HepG2 (cell line): ENCODE measurements around the gene DNAJC7. TPM values are rescaled to one million over a fixed set of nuclear protein-coding genes. Genes with fewer than 3 reads are reported as not detected.

Experiments
- CENPX ChIP-seq: sonication (generic); formaldehyde crosslinking; IDR thresholded peaks from 2 replicates; pipeline ENCODE4 v1.9.0; 2021; ENCODE audit warnings: mild to moderate bottlenecking, missing genetic modification reagents, moderate library complexity
- ERF ChIP-seq: IDR thresholded peaks from 2 replicates; pipeline ENCODE4 v1.6.1; 2018; ENCODE audit warnings: missing biosample characterization, missing genetic modification reagents
- MEF2D ChIP-seq: sonication (generic); formaldehyde crosslinking; IDR thresholded peaks from 2 replicates; pipeline ENCODE4 v1.5.1; 2020; ENCODE audit warnings: mild to moderate bottlenecking, missing genetic modification reagents
- NFKBIZ ChIP-seq: IDR thresholded peaks from 2 replicates; pipeline ENCODE4 v1.6.1; 2018; ENCODE audit warnings: missing genetic modification reagents, missing compliant biosample characterization
- ONECUT2 ChIP-seq: sonication (generic); formaldehyde crosslinking; IDR thresholded peaks from 2 replicates; pipeline ENCODE4 v1.4.0; 2020; ENCODE audit warnings: missing genetic modification reagents
- RELA ChIP-seq: sonication (generic); formaldehyde crosslinking; IDR thresholded peaks from 2 replicates; pipeline ENCODE4 v1.4.0; 2020; ENCODE audit warnings: missing genetic modification reagents
- RFXAP ChIP-seq: sonication (generic); formaldehyde crosslinking; IDR thresholded peaks from 2 replicates; pipeline ENCODE4 v1.4.0; 2020; ENCODE audit warnings: missing genetic modification reagents, borderline replicate concordance
- ZBTB8A ChIP-seq: sonication (generic); formaldehyde crosslinking; IDR thresholded peaks from 2 replicates; pipeline ENCODE4 v1.4.0; 2020; ENCODE audit warnings: mild to moderate bottlenecking, low read depth, missing genetic modification reagents, borderline replicate concordance
- ZFP36L1 ChIP-seq: sonication (generic); formaldehyde crosslinking; IDR thresholded peaks from 2 replicates; pipeline ENCODE4 v1.8.0; 2022; ENCODE audit warnings: mild to moderate bottlenecking, missing genetic modification reagents, moderate library complexity
- ZNF276 ChIP-seq: sonication (generic); formaldehyde crosslinking; IDR thresholded peaks from 2 replicates; pipeline ENCODE4 v1.4.0; 2020; ENCODE audit warnings: mild to moderate bottlenecking, low read depth, missing genetic modification reagents
- ZNF564 ChIP-seq: sonication (generic); formaldehyde crosslinking; IDR thresholded peaks from 2 replicates; pipeline ENCODE4 v1.8.1; 2023; ENCODE audit warnings: mild to moderate bottlenecking, missing genetic modification reagents
- ZNF567 ChIP-seq: sonication (generic); formaldehyde crosslinking; IDR thresholded peaks from 2 replicates; pipeline ENCODE4 v1.8.1; 2023; ENCODE audit warnings: mild to moderate bottlenecking, missing genetic modification reagents, borderline replicate concordance
- polyA plus RNA-seq, 8 experiments: library from polyadenylated mRNA; depleted of rRNA in 3 of 8; stranded (reverse) in 7 of 8; unstranded in 1 of 8; fragments of >200 nt; fragmentation: Illumina TruSeq in 4 of 8; extraction: Trizol in 4 of 8; gene quantifications; 2 replicates each; pipeline versions ENCODE4 v1.2.1 to v1.2.3, GENCODE V29; 2011 to 2016; ENCODE audit warnings: low read depth in 4 of 8, missing spikeins in 1 of 8, mixed read lengths in 1 of 8; ENCODE audit not compliant: insufficient read depth in 1 of 8
- total RNA-seq, 5 experiments: library from RNA; depleted of rRNA; stranded (reverse); fragments of >200 nt; fragmentation: Illumina TruSeq; extraction: Trizol; gene quantifications; 2 replicates each; pipeline ENCODE4 v1.2.3, GENCODE V29; 2016; ENCODE audit warnings: low read depth in 1 of 5
- TF ChIP-seq, protein P1 (sequence below): IDR thresholded peaks from 2 replicates; pipeline ENCODE4 v1.6.1; 2016; ENCODE audit warnings: low read depth
- TF ChIP-seq, protein P2 (sequence below): sonication (generic); formaldehyde crosslinking; IDR thresholded peaks from 2 replicates; pipeline ENCODE4 v1.8.0; 2022; ENCODE audit warnings: missing genetic modification reagents, low read depth, mild to moderate bottlenecking, borderline replicate concordance

DNAJC7 gene
- total and polyA plus RNA-seq, 2 of the 13 experiments (the other 11 are each of a cell fraction or from before 2014, with no cell fraction given), result 47.7 to 132 TPM

DNA sequence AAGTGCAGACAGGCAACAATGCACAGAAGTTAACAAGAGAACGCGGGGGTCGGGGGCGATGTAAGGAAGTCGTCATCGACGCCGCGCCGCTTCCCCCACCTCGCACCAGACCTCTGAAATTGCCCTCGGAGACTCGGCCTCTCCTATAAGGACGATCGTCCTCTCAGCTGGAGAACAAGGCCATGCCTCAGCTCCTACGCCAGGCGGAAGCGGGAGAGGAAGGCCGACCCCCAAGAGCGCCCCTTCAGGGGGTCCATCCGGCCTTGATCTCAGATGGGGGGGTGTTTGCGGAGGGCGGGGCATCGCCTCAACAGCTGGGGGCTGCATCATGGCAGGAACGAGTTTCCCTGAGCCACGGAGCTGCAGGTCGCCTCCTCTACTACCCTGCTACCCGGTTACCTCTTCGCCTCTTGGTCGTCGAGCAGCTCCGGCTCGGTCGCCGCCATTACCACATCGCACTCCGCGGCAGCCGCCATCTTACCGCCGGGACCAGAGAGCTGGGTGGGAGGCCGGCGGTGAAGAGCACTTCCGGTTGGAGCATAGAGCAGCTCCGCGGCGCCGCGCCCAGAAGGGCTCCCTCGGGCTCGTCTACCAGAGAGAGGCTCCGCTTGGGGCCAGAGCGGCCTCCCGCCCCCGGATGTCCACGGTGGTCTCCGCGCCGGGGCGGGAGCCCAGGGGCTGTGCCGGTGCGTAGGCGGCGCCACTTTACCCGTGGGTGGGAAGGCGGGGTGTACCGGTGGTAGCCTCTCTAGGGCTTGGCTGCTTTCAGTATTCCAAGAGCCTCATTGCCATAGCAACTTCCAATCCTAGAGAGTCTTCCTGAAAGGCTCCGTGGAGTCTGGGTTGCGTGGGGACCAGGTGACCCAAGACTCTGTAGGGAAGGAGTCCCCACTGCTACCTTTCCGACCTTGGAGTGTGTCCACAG lies at the start of gene DNAJC7 (continued):
- no peak for TF ChIP-seq CENPX (CRISPR knock-in tag)
- no peak; the same call in 1 of the 2 replicates for TF ChIP-seq ZFP36L1 (CRISPR knock-in tag)
- TF ChIP-seq ZBTB8A (CRISPR knock-in tag), result peak; percentile 96; the same call in 1 of the 2 replicates
- peak; percentile 82 for TF ChIP-seq ZNF564 (CRISPR knock-in tag)
- peak; percentile 76; the same call in 1 of the 2 replicates for TF ChIP-seq MEF2D (CRISPR knock-in tag)
- TF ChIP-seq, protein P1, sequence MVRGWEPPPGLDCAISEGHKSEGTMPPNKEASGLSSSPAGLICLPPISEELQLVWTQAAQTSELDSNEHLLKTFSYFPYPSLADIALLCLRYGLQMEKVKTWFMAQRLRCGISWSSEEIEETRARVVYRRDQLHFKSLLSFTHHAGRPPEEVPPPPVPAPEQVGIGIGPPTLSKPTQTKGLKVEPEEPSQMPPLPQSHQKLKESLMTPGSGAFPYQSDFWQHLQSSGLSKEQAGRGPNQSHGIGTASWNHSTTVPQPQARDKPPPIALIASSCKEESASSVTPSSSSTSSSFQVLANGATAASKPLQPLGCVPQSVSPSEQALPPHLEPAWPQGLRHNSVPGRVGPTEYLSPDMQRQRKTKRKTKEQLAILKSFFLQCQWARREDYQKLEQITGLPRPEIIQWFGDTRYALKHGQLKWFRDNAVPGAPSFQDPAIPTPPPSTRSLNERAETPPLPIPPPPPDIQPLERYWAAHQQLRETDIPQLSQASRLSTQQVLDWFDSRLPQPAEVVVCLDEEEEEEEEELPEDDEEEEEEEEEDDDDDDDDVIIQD (CRISPR knock-in tag), result peak; percentile 75; the same call in 1 of the 2 replicates
- peak; percentile 86; the same call in 1 of the 2 replicates for TF ChIP-seq RFXAP (CRISPR knock-in tag)
- 0 out of 2 replicates have a peak, but pooled peaks have one; percentile 51 for TF ChIP-seq ZNF276 (CRISPR knock-in tag)
- peak; percentile 26 for TF ChIP-seq NFKBIZ (CRISPR knock-in tag)
- TF ChIP-seq, protein P2, sequence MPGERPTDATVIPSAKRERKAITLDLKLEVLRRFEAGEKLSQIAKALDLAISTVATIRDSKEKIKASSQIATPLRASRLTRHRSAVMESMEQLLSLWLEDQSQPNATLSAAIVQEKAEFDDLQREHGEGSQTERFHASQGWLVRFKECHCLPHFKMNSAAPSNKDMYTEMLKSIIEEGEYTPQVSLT (CRISPR knock-in tag), result no peak; the same call in 1 of the 2 replicates
- peak; percentile 96 for TF ChIP-seq ERF (CRISPR knock-in tag)
- peak; percentile 88 for TF ChIP-seq RELA (CRISPR knock-in tag)
- TF ChIP-seq ONECUT2 (CRISPR knock-in tag), result 0 out of 2 replicates have a peak, but pooled peaks have one; percentile 10
- peak; percentile 63; the same call in 1 of the 2 replicates for TF ChIP-seq ZNF567 (CRISPR knock-in tag)
